Gastroesophageal sphincter (tissue), 4 donors: ENCODE measurements around the gene CACNA1D. TPM values are rescaled to one million over a fixed set of nuclear protein-coding genes. Genes with fewer than 3 reads are reported as not detected.

Source experiments
- ATAC-seq: fragments of 150-250 bp; one replicate; pipeline ENCODE4 v1.9.1; 2016; ENCODE audit warnings: mild to moderate bottlenecking, moderate library complexity
- H3K27ac ChIP-seq, 4 donors: fragments of 200-600 bp; sonication (generic) in 3 of 4; 1 replicate in 3 of 4; 2 replicates in 1 of 4; pipeline ENCODE4 v1.5.1; 2016 to 2019
- H3K27me3 ChIP-seq: fragments of 200-600 bp; sonication (generic); one replicate; pipeline ENCODE4 v1.5.1; 2019
- H3K36me3 ChIP-seq, 2 donors: fragments of 200-600 bp; sonication (generic); one replicate each; pipeline ENCODE4 v1.5.1; 2019; ENCODE audit warnings: control low read depth in 1 of 2
- H3K4me1 ChIP-seq, 3 donors: fragments of 200-600 bp; sonication (generic); 1 replicate in 2 of 3; 2 replicates in 1 of 3; pipeline ENCODE4 v1.5.1; 2016 to 2019; ENCODE audit warnings: control low read depth in 2 of 3
- H3K4me3 ChIP-seq, 2 donors: fragments of 200-600 bp; sonication (generic); one replicate each; pipeline ENCODE4 v1.5.1; 2019; ENCODE audit warnings: mild to moderate bottlenecking in 1 of 2, moderate library complexity in 1 of 2
- H3K9me3 ChIP-seq, 3 donors: fragments of 200-600 bp; sonication (generic); one replicate each; pipeline ENCODE4 v1.5.1; 2017 to 2019; ENCODE audit warnings: control low read depth in 2 of 3
- EP300 ChIP-seq: sonication (generic); formaldehyde crosslinking; IDR thresholded peaks from one replicate; pipeline ENCODE4 v1.6.1; 2017; ENCODE audit warnings: antibody characterized with exemption, mild to moderate bottlenecking
- POLR2A ChIP-seq, 2 donors: fragments of 450-650 bp; IDR thresholded peaks; one replicate each; pipeline ENCODE4 v1.6.1; 2017; ENCODE audit warnings: antibody characterized with exemption in 2 of 2, mild to moderate bottlenecking in 2 of 2, moderate library complexity in 1 of 2
- POLR2AphosphoS5 ChIP-seq: sonication (generic); formaldehyde crosslinking; IDR thresholded peaks from one replicate; pipeline ENCODE4 v1.6.1; 2017; ENCODE audit warnings: antibody characterized with exemption
- WGBS, 2 donors: methylation state at CpG; one replicate each; pipeline ENCODE4 v1.1.5; 2018; ENCODE audit warnings: low coverage in 1 of 2; 5-methylcytosine and 5-hydroxymethylcytosine counted together
- total RNA-seq, 4 donors: library from RNA; depleted of rRNA; stranded (reverse); fragments of >200 nt; gene quantifications; one replicate each; pipeline ENCODE4 v1.1.0, GENCODE V29; 2016
- TF ChIP-seq, protein P1 (sequence below), 4 experiments: fragments of 200-600 bp in 2 of 4; fragments of 450-650 bp in 2 of 4; sonication (generic) in 1 of 4; IDR thresholded peaks; one replicate each; pipeline ENCODE4 v1.5.1; 2017 to 2019; ENCODE audit warnings: antibody characterized with exemption in 4 of 4, mild to moderate bottlenecking in 2 of 4, moderate library complexity in 2 of 4

The CACNA1D gene
- total RNA-seq, 4 donors from 2014 or later: 0.52 to 5.7 (median 3.6) TPM

DNA sequence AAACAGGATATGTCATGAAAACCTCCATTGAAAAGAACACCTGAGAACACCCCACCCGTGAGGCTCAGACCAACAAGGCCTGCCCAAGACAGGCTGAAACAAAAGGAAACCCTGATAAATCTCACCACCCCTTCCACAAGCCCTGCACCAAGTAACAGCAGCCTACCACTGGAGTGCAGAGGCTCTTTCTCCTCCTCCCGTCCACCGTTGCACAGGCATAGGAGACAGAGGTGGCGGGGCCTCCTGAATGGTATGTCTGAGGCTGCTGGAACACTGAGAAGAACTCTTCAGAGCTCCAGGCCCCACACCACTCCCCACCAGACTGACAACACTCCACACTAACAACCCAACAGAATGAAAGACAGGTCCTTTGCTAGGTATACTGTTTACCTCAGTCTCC is 330.4 kb downstream of the CACNA1D start:
- TF ChIP-seq EP300 (no peak), POLR2A (IDR thresholded peaks at IDR 0.05) (no peak), POLR2AphosphoS5 (no peak)
- TF ChIP-seq, protein P1, sequence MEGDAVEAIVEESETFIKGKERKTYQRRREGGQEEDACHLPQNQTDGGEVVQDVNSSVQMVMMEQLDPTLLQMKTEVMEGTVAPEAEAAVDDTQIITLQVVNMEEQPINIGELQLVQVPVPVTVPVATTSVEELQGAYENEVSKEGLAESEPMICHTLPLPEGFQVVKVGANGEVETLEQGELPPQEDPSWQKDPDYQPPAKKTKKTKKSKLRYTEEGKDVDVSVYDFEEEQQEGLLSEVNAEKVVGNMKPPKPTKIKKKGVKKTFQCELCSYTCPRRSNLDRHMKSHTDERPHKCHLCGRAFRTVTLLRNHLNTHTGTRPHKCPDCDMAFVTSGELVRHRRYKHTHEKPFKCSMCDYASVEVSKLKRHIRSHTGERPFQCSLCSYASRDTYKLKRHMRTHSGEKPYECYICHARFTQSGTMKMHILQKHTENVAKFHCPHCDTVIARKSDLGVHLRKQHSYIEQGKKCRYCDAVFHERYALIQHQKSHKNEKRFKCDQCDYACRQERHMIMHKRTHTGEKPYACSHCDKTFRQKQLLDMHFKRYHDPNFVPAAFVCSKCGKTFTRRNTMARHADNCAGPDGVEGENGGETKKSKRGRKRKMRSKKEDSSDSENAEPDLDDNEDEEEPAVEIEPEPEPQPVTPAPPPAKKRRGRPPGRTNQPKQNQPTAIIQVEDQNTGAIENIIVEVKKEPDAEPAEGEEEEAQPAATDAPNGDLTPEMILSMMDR (IDR thresholded peaks at IDR 0.05): no peak
- Histone ChIP-seq H3K27me3 (no peaks in the 10 kb centered on the region), H3K36me3 (peaks cover 0 to 2% of the 10 kb centered on the region in 2 donors), H3K27ac (no peak overlapping the region), H3K4me3 (no peak overlapping the region), H3K9me3 (no peaks in the 10 kb centered on the region), H3K4me1 (no peaks in the 10 kb centered on the region)
- 77 to 96% methylated on average over 2 to 4 of the region's 4 CpGs for WGBS, 2 donors
- no peak for ATAC-seq

DNA sequence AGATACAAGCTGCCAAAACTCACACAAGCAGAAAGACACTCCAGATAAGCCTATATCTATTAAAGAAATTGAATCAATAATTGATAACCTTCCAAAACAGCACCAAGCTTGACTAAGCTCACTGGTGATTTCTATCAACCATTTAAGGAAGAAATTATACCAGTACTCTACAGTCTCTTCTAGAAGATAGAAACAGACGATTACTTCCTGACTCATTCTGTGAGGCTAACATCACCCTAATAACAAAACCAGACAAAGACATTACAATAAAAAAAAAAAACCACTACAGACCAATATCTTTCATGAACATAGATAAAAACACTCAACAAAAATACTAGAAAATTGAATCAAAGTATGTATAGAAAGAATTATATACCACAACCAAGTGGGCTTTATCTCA is 331.6 kb downstream of the CACNA1D start:
- no peak for ATAC-seq
- no peak for TF ChIP-seq POLR2AphosphoS5
- TF ChIP-seq POLR2A (IDR thresholded peaks at IDR 0.05): no peak
- TF ChIP-seq, protein P1 (IDR thresholded peaks at IDR 0.05): no peak
- no peak for TF ChIP-seq EP300
- Histone ChIP-seq H3K27ac (no peak overlapping the region), H3K4me3 (no peak overlapping the region), H3K4me1 (no peaks in the 10 kb centered on the region), H3K9me3 (no peaks in the 10 kb centered on the region), H3K27me3 (no peaks in the 10 kb centered on the region), H3K36me3 (no peaks in the 10 kb centered on the region)
- 40 to 67% methylated on average over 1 of the region's 1 CpG for WGBS, 2 donors

DNA sequence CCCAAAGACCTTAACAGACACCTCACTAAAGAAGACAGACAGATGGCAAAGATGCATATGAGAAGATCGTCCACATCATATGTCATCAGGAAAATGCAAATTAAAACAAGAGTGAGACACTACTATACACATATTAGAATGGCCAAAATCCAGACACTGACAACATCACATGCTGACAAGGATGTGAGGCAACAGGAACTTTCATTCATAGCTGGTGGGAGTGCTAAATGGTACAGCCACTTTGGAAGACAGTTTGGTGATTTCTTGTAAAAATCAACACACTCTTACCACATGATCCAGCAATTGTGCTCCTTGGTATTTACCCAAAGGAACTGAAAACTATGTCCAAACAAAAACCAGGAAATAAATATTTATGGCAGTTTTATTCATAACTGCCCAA is 334.2 kb downstream of the CACNA1D start:
- TF ChIP-seq POLR2A (IDR thresholded peaks at IDR 0.05) (no peak), EP300 (no peak), POLR2AphosphoS5 (no peak)
- TF ChIP-seq, protein P1 (IDR thresholded peaks at IDR 0.05): no peak
- 89% methylated on average over 1 of the region's 1 CpG; no CpG with 5 or more reads in 1 of the 2 donors for WGBS, 2 donors
- H3K4me3 ChIP-seq: no peak overlapping the region
- no peaks in the 10 kb centered on the region for H3K4me1 ChIP-seq
- ATAC-seq: no peak
- no peaks in the 10 kb centered on the region for H3K36me3 ChIP-seq
- no peaks in the 10 kb centered on the region for H3K27me3 ChIP-seq
- no peak overlapping the region for H3K27ac ChIP-seq
- H3K9me3 ChIP-seq: no peaks in the 10 kb centered on the region

DNA sequence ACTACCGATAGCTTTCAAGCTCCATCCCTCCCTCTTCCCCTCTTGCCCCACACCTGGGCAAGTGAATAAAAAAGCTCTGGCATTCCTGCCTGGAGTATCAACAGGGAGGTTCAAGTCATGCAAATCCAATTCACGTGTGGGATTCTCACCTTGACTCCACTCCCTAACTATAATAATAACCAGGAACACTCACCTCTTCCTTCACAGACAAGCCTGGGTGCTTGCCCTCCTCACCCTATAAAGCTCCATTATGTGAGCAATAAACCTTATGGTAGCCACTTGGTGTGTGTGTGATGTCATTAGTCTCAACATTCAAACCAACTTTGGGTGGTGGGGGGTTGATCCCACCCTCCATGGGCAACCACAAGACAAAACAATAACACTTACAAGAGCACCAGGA is 335.2 kb downstream of the CACNA1D start:
- no peak overlapping the region for H3K27ac ChIP-seq
- TF ChIP-seq, protein P1 (IDR thresholded peaks at IDR 0.05): no peak
- TF ChIP-seq EP300 (no peak), POLR2A (IDR thresholded peaks at IDR 0.05) (no peak), POLR2AphosphoS5 (no peak)
- 79 to 100% methylated on average over 1 to 2 of the region's 2 CpGs for WGBS, 2 donors
- no peaks in the 10 kb centered on the region for H3K27me3 ChIP-seq
- no peak overlapping the region for H3K4me3 ChIP-seq
- no peaks in the 10 kb centered on the region for H3K4me1 ChIP-seq
- no peaks in the 10 kb centered on the region for H3K9me3 ChIP-seq
- no peak for ATAC-seq
- no peaks in the 10 kb centered on the region for H3K36me3 ChIP-seq

DNA sequence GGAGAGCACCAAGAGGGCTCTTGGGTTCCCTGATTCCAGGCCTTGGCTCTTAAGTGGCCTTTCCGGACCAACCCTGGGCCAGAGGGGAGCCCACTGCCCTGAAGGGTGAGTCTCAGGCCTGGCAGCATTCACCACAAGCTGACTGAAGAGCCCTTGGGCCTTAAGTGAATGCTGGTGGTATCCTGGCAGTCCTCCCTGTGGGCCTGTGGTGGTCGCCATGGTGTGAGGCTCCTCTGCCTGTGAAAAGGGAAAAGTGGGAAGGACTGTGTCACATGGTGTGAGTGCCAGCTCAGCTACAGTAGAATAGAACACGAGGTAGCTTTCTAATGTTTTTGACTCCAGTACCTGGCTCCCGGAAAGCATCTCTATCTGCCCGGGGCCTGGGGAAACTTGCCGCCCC is 336.5 kb downstream of the CACNA1D start:
- H3K4me3 ChIP-seq: no peak overlapping the region
- no peak overlapping the region for H3K27ac ChIP-seq
- ATAC-seq: no peak
- H3K27me3 ChIP-seq: no peaks in the 10 kb centered on the region
- no peaks in the 10 kb centered on the region for H3K4me1 ChIP-seq
- H3K9me3 ChIP-seq: no peaks in the 10 kb centered on the region
- TF ChIP-seq, protein P1 (IDR thresholded peaks at IDR 0.05): no peak
- TF ChIP-seq POLR2AphosphoS5 (no peak), EP300 (no peak), POLR2A (IDR thresholded peaks at IDR 0.05) (no peak)
- no peaks in the 10 kb centered on the region for H3K36me3 ChIP-seq
- 87% methylated on average over 3 of the region's 6 CpGs; no CpG with 5 or more reads in 1 of the 2 donors for WGBS, 2 donors
